GM12875 (cell line): ENCODE results near the gene ANHX.
"Not testable (repeated sequence)": the region's sequence is repeated elsewhere in the genome, so short reads cannot be mapped to it uniquely, and the experiment has no call there.

ENCODE experiments used
- H3K4me3 ChIP-seq: one replicate; pipeline ENCODE4 v1.5.1; 2011; ENCODE audit warnings: low read depth, low read length, control low read depth
- TF ChIP-seq, protein P1 (sequence below): IDR thresholded peaks from 2 replicates; pipeline ENCODE4 v1.5.1; 2011; ENCODE audit warnings: low read depth, mild to moderate bottlenecking, control low read depth, inconsistent platforms, low read length, moderate library complexity, borderline replicate concordance; ENCODE audit not compliant: insufficient read depth

ANHX gene

DNA sequence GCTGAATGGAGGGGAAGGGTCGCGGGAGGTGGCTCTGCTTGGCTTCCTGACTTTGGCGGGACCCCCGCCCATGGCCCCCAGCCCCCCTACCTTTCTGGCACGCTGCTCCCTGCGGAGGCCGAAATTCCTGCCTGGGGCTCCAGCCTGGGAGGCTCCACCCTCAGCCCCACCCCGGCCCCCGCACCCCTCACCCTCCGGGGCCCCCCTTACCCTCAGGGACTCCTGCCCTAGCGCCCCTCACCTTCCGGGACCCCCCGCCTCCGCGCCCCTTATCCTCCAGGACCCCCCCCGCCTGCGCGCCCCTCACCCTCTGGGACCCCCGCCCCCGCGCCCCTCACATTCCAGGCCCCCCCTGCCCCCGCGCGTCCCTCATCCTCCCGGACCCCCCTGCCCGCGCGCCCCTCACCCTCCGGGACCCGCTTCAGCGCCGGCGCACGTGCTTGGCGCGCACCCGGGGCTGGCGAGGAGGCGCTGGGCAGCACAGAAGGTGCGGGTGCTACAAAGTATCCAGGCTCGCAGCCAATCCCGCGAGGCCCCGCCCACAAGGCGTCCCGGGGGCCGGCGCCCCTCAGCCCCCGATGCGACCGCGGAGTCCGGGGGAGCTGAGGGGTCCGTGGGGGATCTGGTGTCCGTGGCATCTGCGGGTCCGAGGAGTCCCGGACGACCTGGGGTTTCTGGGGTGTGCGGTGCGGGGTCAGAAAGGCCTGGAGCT lies at the start of gene ANHX:
Gene ANHX (minus strand): TSS at position 477 of the 712 bp plus-strand sequence. CDS start 1,521 bp downstream, outside the sequence.
- TF ChIP-seq, protein P1, sequence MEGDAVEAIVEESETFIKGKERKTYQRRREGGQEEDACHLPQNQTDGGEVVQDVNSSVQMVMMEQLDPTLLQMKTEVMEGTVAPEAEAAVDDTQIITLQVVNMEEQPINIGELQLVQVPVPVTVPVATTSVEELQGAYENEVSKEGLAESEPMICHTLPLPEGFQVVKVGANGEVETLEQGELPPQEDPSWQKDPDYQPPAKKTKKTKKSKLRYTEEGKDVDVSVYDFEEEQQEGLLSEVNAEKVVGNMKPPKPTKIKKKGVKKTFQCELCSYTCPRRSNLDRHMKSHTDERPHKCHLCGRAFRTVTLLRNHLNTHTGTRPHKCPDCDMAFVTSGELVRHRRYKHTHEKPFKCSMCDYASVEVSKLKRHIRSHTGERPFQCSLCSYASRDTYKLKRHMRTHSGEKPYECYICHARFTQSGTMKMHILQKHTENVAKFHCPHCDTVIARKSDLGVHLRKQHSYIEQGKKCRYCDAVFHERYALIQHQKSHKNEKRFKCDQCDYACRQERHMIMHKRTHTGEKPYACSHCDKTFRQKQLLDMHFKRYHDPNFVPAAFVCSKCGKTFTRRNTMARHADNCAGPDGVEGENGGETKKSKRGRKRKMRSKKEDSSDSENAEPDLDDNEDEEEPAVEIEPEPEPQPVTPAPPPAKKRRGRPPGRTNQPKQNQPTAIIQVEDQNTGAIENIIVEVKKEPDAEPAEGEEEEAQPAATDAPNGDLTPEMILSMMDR = no peak
- no peak within 1 kb of the TSS for H3K4me3 ChIP-seq

DNA sequence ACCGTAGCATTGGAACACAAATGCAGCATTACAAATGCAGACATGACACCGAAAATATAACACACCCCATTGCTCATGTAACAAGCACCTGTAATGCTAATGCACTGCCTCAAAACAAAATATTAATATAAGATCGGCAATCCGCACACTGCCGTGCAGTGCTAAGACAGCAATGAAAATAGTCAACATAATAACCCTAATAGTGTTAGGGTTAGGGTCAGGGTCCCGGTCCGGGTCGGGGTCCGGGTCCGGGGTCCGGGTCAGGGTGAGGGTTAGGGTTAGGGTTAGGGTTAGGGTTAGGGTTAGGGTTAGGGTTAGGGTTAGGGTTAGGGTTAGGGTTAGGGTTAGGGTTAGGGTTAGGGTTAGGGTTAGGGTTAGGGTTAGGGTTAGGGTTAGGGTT lies 29.0 kb upstream of the ANHX start:
- H3K4me3 ChIP-seq = not testable (repeated sequence)

DNA sequence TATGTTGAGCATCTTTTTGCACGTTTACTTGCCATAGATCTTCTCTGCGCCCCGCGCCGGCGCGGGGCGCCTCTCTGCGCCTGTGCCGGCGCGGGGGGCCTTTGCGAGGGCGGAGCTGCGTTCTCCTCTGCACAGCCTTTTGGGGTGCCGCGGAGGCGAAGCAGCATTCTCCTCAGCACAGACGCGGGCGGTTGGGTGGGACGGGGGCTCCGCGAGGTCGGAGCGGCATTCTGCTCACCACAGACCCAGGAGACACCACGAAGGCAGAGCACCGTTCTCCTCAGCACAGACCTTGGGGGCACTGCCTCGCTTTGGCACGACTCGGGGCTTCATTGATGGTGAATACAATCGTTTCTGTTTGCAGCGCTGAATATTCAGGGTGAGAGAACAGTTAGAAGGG lies 28.5 kb upstream of the ANHX start:
- TF ChIP-seq, protein P1 = no peak
- no peak overlapping the region for H3K4me3 ChIP-seq

DNA sequence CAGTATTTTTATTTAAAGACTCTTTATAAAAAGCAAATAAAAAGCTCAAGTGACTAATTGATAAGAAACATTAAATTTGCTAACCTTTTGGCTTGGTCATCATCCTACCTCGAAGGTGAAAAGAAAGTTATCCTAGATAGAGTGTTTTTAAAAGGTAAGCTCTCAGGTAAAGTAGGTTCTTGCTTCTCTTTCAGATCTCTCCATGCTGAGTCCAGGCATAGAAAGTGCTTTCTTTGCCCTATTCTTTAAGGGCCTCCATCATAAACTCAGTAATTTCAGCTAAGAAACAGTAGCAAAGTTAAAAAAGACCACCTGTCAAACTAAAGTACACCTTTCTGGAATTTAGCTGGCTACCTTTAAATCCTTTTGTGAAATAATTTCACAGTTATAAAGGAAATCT lies 20.6 kb upstream of the ANHX start:
- H3K4me3 ChIP-seq = no peak overlapping the region
- TF ChIP-seq, protein P1 = no peak

DNA sequence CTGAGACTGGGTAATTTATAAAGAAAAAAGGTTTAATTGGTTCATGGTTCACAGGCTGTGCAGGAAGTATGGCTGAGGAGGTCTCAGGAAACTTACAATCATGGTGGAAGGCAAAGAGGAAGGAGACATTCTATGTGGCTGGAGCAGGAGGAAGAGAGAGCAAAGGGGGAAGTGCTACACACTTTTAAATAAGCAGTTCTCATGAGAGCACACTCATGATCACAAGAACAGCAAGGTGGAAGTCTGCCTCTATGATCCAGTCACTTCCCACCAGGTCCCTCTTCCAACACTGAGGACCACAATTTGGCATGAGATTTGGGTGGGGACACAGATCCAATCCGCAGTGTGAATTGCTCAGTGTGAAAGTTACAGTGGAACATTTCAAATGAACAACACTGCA lies 20.2 kb upstream of the ANHX start:
- not testable (repeated sequence) for H3K4me3 ChIP-seq

DNA sequence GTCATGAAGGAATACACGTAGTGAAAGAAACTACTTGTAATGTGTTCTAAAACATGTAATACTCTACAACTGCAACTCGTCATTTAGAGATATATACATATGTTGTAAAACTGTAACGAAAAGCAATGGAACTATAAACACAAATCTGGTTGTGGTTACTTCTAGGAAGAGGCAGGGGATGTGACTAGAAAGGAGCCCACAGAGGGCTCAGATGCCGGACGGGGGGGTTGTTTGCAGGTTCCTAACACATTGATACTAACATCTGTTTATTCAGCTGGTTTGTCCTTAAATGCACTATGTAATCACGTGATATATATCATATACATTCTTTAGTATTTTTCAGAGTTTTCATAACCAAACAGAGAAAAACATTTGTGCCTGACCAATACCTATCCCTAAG lies 16.1 kb upstream of the ANHX start:
- TF ChIP-seq, protein P1 = no peak
- H3K4me3 ChIP-seq = no peak overlapping the region

DNA sequence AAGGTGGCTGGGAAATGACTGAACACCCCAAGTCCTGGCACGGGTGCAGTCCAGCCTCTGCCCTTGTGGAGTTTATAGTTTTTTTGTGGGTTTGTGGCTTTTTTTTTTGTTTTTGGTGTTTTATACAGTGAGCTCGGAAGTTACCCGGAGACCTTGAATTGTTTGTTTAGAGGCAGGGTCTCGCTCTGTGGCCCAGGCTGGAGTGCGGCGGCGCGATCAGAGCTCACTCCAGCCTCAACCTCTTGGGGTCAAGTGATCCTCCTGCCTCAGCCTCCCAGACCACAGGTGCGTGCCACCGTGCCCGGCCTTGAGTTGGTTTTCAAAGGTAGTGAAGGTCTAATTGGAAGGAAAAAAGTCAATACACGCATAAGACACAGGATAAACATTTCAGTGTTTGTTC lies 879 bp upstream of the ANHX start:
- TF ChIP-seq, protein P1 = no peak
- no peak overlapping the region for H3K4me3 ChIP-seq

DNA sequence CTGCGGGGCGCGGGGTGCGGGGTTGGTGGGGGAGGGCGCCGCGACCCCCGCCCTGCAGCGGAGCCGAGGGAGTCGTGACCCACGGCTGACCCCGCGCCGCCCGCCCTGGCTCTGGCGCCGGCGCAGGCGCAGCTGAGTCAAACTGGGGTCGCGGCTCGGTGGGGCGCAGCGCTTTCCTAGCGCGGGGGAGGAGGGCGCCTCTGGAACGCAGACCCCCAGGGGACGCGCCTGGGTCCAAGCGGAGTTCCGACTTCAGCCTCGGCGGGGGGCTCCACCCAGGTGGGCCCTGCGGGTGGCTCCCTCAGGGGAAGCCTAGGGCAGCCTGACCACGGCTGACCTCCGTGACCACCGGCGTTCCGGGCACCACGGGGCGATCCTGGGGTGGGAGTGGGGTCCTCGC lies 467 bp upstream of the ANHX start:
- TF ChIP-seq, protein P1 = no peak
- H3K4me3 ChIP-seq = no peak overlapping the region
